Neural cell (in vitro differentiated cells): ENCODE results near the gene NBEA.

Source experiments
- EP300 ChIP-seq: fragments of 450-650 bp; conservative IDR thresholded peaks from 2 replicates; pipeline ENCODE4 v1.6.1; 2014; ENCODE audit warnings: antibody characterized with exemption, mild to moderate bottlenecking, moderate library complexity; ENCODE audit not compliant: poor library complexity, severe bottlenecking
- EZH2 ChIP-seq: fragments of 200-600, 300-800 bp; shearing (Covaris generic), sonication (generic); IDR thresholded peaks from 2 replicates; pipeline ENCODE4 v1.6.1; 2014; ENCODE audit warnings: antibody characterized with exemption, low read length, borderline replicate concordance, mild to moderate bottlenecking; ENCODE audit not compliant: insufficient read depth, poor library complexity, severe bottlenecking
- POLR2AphosphoS5 ChIP-seq: IDR thresholded peaks from 2 replicates; pipeline ENCODE4 v1.6.1; 2012
- RAD21 ChIP-seq: fragments of 450-650 bp; conservative IDR thresholded peaks from 2 replicates; pipeline ENCODE4 v1.6.1; 2014; ENCODE audit warnings: antibody characterized with exemption, mild to moderate bottlenecking, moderate library complexity
- TAF1 ChIP-seq: IDR thresholded peaks from 2 replicates; pipeline ENCODE4 v1.6.1; 2012; ENCODE audit warnings: low read depth
- TF ChIP-seq, protein P1 (sequence below): fragments of 450-650 bp; IDR thresholded peaks from 2 replicates; pipeline ENCODE4 v1.5.1; 2014; ENCODE audit warnings: antibody characterized with exemption, mild to moderate bottlenecking, moderate library complexity; ENCODE audit not compliant: poor library complexity, severe bottlenecking
- TF ChIP-seq, protein P2 (sequence below): IDR thresholded peaks from 2 replicates; pipeline ENCODE4 v1.6.1; 2012; ENCODE audit warnings: borderline replicate concordance

DNA sequence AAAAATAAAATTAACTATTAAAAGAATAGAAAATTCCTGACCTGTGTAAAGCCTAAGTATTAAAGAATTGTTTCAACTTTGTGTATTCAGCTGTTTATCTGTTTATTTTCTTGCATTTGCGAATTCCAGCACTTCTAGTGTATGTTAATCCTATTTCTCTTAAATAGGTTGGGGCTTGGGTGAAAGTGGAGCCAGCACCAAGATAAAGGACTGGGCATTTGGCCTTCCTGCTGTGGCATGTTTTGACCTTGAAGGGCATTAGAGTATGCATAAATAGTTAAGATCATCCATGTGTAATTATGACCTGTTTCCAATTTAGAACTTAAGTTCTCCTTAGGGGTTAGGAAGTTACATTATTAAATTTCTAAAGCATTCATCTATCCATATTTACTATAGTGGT, 151.3 kb downstream of the NBEA start:
- TF ChIP-seq, protein P1, sequence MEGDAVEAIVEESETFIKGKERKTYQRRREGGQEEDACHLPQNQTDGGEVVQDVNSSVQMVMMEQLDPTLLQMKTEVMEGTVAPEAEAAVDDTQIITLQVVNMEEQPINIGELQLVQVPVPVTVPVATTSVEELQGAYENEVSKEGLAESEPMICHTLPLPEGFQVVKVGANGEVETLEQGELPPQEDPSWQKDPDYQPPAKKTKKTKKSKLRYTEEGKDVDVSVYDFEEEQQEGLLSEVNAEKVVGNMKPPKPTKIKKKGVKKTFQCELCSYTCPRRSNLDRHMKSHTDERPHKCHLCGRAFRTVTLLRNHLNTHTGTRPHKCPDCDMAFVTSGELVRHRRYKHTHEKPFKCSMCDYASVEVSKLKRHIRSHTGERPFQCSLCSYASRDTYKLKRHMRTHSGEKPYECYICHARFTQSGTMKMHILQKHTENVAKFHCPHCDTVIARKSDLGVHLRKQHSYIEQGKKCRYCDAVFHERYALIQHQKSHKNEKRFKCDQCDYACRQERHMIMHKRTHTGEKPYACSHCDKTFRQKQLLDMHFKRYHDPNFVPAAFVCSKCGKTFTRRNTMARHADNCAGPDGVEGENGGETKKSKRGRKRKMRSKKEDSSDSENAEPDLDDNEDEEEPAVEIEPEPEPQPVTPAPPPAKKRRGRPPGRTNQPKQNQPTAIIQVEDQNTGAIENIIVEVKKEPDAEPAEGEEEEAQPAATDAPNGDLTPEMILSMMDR, result no peak
- TF ChIP-seq EZH2, result no peak
- TF ChIP-seq, protein P2, sequence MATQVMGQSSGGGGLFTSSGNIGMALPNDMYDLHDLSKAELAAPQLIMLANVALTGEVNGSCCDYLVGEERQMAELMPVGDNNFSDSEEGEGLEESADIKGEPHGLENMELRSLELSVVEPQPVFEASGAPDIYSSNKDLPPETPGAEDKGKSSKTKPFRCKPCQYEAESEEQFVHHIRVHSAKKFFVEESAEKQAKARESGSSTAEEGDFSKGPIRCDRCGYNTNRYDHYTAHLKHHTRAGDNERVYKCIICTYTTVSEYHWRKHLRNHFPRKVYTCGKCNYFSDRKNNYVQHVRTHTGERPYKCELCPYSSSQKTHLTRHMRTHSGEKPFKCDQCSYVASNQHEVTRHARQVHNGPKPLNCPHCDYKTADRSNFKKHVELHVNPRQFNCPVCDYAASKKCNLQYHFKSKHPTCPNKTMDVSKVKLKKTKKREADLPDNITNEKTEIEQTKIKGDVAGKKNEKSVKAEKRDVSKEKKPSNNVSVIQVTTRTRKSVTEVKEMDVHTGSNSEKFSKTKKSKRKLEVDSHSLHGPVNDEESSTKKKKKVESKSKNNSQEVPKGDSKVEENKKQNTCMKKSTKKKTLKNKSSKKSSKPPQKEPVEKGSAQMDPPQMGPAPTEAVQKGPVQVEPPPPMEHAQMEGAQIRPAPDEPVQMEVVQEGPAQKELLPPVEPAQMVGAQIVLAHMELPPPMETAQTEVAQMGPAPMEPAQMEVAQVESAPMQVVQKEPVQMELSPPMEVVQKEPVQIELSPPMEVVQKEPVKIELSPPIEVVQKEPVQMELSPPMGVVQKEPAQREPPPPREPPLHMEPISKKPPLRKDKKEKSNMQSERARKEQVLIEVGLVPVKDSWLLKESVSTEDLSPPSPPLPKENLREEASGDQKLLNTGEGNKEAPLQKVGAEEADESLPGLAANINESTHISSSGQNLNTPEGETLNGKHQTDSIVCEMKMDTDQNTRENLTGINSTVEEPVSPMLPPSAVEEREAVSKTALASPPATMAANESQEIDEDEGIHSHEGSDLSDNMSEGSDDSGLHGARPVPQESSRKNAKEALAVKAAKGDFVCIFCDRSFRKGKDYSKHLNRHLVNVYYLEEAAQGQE, result no peak
- no peak for TF ChIP-seq POLR2AphosphoS5
- no peak for TF ChIP-seq TAF1
- no peak for TF ChIP-seq EP300
- no peak for TF ChIP-seq RAD21
